ENCODE measurements around the gene RAB8B.

- TF ChIP-seq CTCF (IDR thresholded peaks at IDR 0.05; ENCODE audit: poor library complexity) (no peak), EZH2 (IDR thresholded peaks at IDR 0.05; ENCODE audit: borderline replicate concordance) (no peak), EZH2phosphoT487 (IDR thresholded peaks at IDR 0.05; ENCODE audit: low read depth, severe bottlenecking, unreplicated experiment) (no peak)
Observed at GRCh38 chr15:63189941-63190768, 749 bp downstream of the RAB8B start.
